ENCODE results near the gene HTRA1. TPM values are rescaled to one million over a fixed set of nuclear protein-coding genes. Genes with fewer than 3 reads are reported as not detected.

HTRA1 gene
- polyA plus RNA-seq, 1 donor from 2014 or later, result 1.4 TPM

DNA sequence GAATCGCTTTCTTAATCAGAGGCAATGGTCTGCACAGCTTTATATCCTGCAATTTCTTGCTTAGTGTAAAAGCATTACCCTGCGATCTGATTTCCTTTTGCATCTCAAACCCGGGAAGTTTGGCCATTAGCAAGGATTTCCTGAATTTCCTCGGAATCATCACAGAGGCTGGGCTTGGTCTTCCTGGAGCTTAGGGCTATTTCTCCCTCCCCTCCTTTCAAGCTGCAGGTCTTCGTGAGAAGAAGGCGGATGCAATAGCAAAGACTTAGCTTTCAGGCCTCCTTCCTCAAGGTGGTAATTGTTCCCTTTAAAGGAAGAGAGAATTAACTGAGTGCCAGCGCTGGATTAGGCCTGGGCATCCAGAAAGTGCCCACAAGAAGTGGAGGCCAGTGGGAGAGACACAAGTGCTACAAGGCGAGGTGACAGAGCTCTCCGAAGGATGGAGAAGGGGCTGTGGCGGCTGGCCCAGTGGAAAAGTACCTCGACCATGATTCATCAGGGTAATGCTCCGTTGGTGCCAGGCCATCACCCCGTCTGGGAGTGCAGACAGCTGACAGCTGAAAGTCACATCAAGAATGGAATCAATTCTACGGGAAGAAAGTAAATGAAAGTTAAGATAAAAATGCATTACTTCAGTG lies 10.9 kb upstream of the HTRA1 start:
- no peak overlapping the region for H3K4me3 ChIP-seq (ENCODE audit: low read length)
- no peaks in the 10 kb centered on the region for H3K79me2 ChIP-seq (replicated peaks; ENCODE audit: insufficient read depth, low read length)
- no peaks in the 10 kb centered on the region for H3K9me2 ChIP-seq (ENCODE audit: insufficient read depth, low read length)
- H3K4me2 ChIP-seq (ENCODE audit: low read length), result no peak overlapping the region
- H3K27ac ChIP-seq (ENCODE audit: low read length), result no peak overlapping the region
- no peak overlapping the region for H3K9ac ChIP-seq (ENCODE audit: low read length)
- H3K27me3 ChIP-seq (ENCODE audit: insufficient read depth, low read depth, low read length), result no peaks in the 10 kb centered on the region
- no peaks in the 10 kb centered on the region for H3F3A ChIP-seq (ENCODE audit: insufficient read depth, low read length, poor library complexity, severe bottlenecking)
- no peaks in the 10 kb centered on the region for H3K9me3 ChIP-seq (ENCODE audit: low read length)
- H3K36me3 ChIP-seq (ENCODE audit: insufficient read depth, low read length), result no peaks in the 10 kb centered on the region
- no peak overlapping the region for H2AFZ ChIP-seq (ENCODE audit: low read depth, low read length)
- TF ChIP-seq SMC3 (conservative IDR thresholded peaks at IDR 0.05; ENCODE audit: poor library complexity), result no peak
- no peaks in the 10 kb centered on the region for H4K20me1 ChIP-seq (ENCODE audit: insufficient read depth)

GRCh38 chr10:122454071-122454470 lies 7.3 kb upstream of the HTRA1 start:
- Histone ChIP-seq H3K27me3 (ENCODE audit: insufficient read depth, low read depth, low read length) (peaks cover under 1% of the 10 kb centered on the region), H3K36me3 (ENCODE audit: insufficient read depth, low read length) (no peaks in the 10 kb centered on the region), H3K9me3 (ENCODE audit: low read length) (no peaks in the 10 kb centered on the region), H2AFZ (ENCODE audit: low read depth, low read length) (no peak overlapping the region), H3K9me2 (ENCODE audit: insufficient read depth, low read length) (no peaks in the 10 kb centered on the region), H3K79me2 (replicated peaks; ENCODE audit: insufficient read depth, low read length) (no peaks in the 10 kb centered on the region), H3K27ac (ENCODE audit: low read length) (no peak overlapping the region), H3K4me3 (ENCODE audit: low read length) (no peak overlapping the region), H3F3A (ENCODE audit: insufficient read depth, low read length, poor library complexity, severe bottlenecking) (no peaks in the 10 kb centered on the region), H3K9ac (ENCODE audit: low read length) (no peak overlapping the region), H3K4me2 (ENCODE audit: low read length) (no peak overlapping the region), H4K20me1 (ENCODE audit: insufficient read depth) (no peaks in the 10 kb centered on the region)
- TF ChIP-seq, protein P1, sequence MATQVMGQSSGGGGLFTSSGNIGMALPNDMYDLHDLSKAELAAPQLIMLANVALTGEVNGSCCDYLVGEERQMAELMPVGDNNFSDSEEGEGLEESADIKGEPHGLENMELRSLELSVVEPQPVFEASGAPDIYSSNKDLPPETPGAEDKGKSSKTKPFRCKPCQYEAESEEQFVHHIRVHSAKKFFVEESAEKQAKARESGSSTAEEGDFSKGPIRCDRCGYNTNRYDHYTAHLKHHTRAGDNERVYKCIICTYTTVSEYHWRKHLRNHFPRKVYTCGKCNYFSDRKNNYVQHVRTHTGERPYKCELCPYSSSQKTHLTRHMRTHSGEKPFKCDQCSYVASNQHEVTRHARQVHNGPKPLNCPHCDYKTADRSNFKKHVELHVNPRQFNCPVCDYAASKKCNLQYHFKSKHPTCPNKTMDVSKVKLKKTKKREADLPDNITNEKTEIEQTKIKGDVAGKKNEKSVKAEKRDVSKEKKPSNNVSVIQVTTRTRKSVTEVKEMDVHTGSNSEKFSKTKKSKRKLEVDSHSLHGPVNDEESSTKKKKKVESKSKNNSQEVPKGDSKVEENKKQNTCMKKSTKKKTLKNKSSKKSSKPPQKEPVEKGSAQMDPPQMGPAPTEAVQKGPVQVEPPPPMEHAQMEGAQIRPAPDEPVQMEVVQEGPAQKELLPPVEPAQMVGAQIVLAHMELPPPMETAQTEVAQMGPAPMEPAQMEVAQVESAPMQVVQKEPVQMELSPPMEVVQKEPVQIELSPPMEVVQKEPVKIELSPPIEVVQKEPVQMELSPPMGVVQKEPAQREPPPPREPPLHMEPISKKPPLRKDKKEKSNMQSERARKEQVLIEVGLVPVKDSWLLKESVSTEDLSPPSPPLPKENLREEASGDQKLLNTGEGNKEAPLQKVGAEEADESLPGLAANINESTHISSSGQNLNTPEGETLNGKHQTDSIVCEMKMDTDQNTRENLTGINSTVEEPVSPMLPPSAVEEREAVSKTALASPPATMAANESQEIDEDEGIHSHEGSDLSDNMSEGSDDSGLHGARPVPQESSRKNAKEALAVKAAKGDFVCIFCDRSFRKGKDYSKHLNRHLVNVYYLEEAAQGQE (IDR thresholded peaks at IDR 0.05; ENCODE audit: borderline replicate concordance), result no peak
- no peak for TF ChIP-seq EP300 (conservative IDR thresholded peaks at IDR 0.05; ENCODE audit: poor library complexity, severe bottlenecking)

DNA sequence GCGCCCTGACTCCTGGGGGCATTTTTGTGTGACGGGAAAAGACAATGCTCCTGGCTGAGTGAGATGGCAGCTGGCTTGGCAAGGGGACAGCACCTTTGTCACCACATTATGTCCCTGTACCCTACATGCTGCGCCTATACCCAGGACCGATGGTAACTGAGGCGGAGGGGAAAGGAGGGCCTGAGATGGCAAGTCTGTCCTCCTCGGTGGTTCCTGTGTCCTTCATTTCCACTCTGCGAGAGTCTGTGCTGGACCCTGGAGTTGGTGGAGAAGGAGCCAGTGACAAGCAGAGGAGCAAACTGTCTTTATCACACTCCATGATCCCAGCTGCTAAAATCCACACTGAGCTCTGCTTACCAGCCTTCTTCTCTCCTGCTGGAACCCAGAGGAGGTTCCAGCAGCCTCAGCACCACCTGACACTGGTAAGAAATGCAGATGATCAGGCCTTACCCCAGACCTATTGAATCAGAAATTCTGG lies 6.7 kb upstream of the HTRA1 start, which contains the start of gene ARMS2:
ARMS2 (plus strand) TSS at position 51 of the 478 bp plus-strand sequence; CDS start at position 126, 75 bp downstream.
- H3K9me2 ChIP-seq (ENCODE audit: insufficient read depth, low read length), result no peaks in the 10 kb centered on the region
- H3K27me3 ChIP-seq (ENCODE audit: insufficient read depth, low read depth, low read length), result peaks cover 6% of the 10 kb centered on the region
- H3K4me2 ChIP-seq (ENCODE audit: low read length), result peak within 1 kb of the TSS; percentile 60
- H4K20me1 ChIP-seq (ENCODE audit: insufficient read depth), result no peaks in the 10 kb centered on the region
- peak within 1 kb of the TSS; percentile 36 for H3K4me3 ChIP-seq (ENCODE audit: low read length)
- H3F3A ChIP-seq (ENCODE audit: insufficient read depth, low read length, poor library complexity, severe bottlenecking), result no peaks in the 10 kb centered on the region
- H3K9me3 ChIP-seq (ENCODE audit: low read length), result no peaks in the 10 kb centered on the region
- no peaks in the 10 kb centered on the region for H3K36me3 ChIP-seq (ENCODE audit: insufficient read depth, low read length)
- H2AFZ ChIP-seq (ENCODE audit: low read depth, low read length), result no peak within 1 kb of the TSS
- peak within 1 kb of the TSS; percentile 40 for H3K27ac ChIP-seq (ENCODE audit: low read length)
- no peaks in the 10 kb centered on the region for H3K79me2 ChIP-seq (replicated peaks; ENCODE audit: insufficient read depth, low read length)
- TF ChIP-seq EP300 (conservative IDR thresholded peaks at IDR 0.05; ENCODE audit: poor library complexity, severe bottlenecking) (no peak), CTCF (IDR thresholded peaks at IDR 0.05; ENCODE audit: poor library complexity, severe bottlenecking) (no peak)
- H3K9ac ChIP-seq (ENCODE audit: low read length), result no peak within 1 kb of the TSS
